GM18867 (cell line): ENCODE data around the gene MMP20.

Experiments
- ATAC-seq: cut with Tn5 transposase; IDR thresholded peaks from one replicate; pipeline ENCODE4 v1.9.1; 2021; ENCODE audit warnings: mild to moderate bottlenecking, moderate library complexity; ENCODE audit not compliant: unreplicated experiment

Gene MMP20

DNA sequence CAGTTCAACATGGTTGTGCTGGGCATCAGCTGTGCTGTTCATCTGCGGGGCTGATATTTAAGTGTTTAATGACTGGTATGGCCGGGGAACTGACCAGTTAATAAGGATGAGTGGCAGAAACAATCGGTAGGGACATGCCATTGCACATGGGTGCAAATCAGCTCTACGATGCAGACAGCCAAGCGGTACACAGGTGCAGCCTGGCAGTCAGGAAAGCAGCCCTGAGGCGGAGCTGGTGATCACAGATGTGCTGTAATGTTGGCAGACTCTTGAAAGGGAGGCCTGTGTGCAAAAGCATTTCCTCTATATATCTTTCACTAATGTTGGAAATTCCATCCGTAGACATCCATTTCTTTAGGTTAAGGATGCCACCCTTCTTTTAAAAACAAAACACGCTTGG is 1.1 kb downstream of the MMP20 start:
- no peak for ATAC-seq

DNA sequence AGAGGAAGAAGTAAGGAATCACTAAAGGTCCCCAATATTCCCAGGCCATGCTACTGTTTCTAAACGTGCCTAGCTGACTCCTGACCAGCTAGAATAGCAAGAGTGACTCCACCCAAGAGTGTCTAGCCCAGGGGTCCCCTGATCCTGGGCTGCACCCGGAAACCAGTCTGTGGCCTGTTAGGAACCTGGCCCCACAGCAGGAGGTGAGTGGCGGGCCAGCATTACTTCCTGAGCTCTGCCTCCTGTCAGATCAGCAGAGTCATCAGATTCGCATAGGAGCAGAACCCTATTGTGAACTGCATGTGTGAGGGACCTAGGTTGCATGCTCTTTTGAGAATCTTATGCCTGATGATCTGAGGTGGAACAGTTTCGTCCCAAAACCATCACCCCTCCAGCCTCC is 2.0 kb downstream of the MMP20 start:
- ATAC-seq, result no peak

DNA sequence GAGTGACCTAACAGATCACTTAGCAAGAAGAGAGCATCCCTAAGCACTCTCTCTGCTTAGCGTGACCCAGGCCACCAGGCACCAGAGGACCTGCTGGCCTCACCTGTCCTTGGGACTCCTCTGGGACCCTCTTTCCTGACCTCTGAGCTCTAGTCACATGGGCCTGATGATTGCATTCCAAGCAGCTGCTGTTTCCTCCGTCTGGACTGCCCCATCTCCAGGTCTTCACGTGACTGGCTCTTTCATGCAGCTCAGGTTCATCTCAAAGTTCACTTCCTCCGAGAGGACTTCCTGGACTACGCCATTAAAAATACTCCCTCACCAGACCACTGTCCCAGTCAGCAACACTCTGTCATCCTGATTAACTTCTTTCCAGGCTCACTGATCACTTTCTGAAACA is 2.9 kb downstream of the MMP20 start:
- no peak for ATAC-seq

DNA sequence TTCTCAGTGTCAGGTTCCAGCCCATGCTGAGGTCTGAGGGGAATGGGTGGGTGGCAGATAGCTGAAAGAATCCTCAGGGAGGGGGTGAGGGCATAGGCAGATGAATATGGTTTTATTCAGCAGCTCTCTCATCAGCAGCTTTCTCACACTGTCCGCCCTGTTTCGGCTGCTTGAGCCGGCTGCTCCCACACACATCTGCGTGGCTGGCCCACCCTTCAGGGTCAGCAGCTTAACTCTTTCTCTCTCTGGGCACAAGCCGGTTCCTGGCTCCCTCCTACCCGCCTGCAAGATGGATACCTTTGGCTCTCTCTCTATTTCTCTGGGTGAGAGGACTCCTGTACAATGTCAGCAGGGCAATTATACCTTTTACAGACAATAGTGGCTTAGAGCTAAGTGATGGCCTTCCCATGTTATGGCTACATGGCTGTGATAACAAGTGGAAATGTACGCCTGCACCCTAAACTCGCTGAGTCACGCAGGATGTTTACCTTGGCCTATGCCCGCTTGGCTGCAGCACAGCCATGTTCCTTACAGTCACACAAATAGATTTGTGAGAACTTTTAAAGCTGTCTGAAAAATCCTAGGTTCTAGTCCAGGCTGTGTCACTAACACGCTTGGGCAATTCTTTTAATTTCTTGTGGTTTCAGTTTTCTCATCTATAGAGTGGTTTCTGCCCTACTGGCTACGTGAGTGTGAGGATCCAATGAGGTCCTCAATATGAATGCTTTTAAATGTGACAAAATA is 4.1 kb downstream of the MMP20 start:
- ATAC-seq, result peak; percentile 94

DNA sequence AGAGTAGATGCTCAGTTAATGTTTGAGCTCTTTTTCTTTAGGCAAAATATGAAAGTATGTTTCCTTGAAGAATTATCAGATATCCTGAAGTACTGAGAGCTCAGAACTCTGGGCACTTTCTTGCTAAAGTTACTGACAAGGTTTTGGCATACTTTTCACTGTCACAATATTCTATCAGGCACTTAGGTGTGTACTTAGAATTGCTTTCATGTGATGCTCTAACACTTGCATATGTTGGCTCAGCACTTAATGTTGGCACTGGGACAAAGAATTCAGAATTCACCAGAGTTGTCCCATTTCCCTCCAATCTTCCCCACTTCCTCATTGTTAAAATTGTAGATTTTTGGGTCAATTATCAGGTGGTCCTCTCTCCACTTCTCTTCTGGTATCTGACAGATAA is 5.0 kb downstream of the MMP20 start:
- no peak for ATAC-seq

DNA sequence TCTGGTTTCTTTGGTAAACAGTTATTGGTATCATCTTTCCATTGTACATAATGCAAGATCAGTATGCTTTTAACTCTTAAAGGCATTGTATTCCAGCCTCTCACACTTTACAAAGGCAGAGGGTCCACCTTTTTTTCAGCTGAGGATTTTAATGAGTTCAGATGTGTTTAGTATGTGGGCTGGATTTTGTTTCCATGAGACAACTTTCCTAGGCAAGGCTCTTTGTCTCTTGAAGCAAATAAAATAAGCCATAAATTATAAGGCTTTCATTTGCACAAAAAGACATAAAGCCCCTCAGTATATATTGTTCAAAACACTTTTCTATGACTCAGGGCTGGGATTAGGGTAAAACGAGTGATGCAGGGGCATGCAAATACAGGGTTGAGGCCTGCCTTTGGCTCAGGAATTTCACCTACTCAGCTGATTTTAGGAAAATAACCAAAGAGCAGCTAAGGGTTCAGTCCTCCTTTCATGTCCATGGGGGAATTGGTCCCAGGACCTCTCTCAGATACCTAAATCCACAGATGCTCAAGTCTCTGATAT is 7.6 kb downstream of the MMP20 start:
- ATAC-seq, result no peak

DNA sequence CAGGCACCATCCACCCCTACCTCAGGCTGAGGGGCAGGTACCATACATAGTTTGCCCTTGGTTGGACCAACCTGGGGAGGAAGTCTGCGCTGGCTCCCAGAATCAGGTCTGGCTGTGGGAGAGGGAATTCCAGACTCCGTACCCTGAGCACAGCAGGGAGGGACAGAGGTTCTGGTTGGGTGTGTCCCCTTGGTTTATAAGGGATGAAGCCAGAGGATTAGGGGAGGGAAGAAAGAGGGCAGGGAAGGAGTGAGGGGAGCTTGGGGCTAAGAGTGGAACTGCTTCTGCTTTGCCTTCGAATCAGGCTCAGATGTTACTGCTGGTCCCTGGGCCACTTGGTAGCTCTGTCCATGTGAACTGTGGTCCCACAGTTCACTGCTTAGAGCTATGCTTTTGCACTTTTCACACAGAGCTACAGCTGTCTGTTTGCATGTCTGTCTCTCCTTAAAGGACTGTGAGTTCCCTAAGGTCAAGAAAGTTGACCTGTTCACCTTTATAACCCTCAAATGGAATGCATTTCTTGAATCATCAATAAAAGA is 9.2 kb downstream of the MMP20 start:
- ATAC-seq, result no peak

DNA sequence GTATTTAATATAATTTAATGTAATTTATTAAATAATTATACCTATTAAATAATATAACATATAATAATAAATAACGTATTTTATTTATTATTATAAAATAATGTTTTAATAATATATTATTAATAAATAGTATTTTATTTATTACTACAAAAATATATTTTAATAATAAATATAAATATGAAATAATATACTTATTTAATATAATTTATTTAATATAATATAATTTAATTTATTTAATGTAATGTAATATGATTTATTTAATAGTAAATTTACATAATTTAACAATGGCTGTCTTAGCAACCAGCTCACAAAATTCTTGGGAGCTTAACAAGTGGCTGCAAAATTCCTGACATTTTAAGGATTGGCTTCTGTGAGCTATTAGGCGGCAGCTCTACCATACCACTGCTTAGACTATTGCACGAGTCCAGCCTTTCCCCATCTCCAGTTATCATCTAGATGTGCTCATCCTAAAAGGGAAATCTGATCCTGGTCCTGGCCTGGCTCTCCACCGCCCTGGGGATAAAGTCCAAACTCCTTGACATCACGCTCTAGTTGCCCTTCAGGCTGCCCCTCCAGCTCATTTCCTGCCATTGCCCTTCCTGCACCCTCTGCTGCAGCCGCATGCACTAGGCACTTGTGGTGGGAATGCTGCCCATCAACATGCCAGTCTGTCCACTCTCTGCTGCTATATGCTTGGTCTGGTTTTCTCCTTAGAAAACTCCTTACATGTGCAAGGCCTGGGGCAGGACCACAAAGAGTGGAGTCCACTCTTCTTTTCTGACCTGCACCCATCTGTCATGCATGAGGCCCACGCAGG is 9.8 kb downstream of the MMP20 start:
- ATAC-seq, result no peak

DNA sequence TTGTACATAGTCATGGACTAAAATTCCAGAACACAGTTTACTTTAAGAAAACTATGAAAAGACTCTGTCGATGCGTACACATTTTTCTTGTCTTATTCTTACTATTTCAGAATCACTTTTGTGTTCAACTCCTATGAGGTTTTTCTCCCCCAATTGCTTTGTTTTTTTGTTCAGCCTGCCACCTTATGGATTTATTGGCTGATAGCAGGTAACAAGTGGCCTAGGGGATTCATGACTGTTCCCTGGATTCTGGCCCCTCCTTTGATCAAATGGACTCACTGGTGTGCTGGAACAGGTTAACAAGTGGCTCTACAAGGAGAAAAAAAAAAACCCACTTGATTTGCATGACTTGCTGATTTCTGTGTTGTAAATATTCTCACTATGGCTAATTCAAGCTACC is 10.6 kb downstream of the MMP20 start:
- no peak for ATAC-seq

DNA sequence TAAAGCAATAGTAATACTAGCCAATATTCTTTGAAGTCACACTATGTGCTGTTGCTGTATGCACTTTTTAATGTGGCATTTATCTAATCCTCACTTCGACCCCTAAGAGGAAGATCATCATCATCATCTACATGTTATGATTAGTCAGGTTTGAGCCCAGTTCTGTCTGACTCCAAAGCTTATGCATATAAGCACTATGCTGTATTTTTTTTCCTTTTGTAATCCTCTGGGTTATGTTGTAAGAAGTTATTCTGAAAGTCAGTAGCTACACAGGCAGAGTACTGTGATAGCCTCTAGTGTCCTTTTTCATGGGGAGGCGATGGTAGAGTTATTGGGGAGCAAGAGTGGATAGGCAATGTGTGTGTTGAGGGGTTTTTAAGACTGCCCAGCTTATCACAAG is 11.1 kb downstream of the MMP20 start:
- ATAC-seq, result no peak

DNA sequence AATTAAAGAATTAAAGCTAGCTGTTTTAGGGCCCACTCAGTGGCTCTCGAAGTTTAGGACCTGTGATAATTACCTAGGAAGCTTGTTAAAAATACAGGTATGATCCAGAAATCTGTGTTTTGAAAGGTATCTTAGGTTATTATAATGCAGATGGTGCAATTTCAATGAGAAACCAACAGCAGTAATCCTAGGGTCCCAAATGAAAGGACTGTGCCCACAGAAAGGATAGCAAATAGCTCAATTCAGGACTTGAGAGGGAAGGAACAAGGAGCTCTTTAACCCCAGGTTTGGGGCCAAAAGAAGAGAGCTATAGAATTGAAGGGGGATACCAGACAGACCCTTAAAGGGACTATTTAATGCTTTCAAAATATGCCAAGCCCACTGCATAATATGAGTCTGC is 11.7 kb downstream of the MMP20 start:
- ATAC-seq, result no peak

DNA sequence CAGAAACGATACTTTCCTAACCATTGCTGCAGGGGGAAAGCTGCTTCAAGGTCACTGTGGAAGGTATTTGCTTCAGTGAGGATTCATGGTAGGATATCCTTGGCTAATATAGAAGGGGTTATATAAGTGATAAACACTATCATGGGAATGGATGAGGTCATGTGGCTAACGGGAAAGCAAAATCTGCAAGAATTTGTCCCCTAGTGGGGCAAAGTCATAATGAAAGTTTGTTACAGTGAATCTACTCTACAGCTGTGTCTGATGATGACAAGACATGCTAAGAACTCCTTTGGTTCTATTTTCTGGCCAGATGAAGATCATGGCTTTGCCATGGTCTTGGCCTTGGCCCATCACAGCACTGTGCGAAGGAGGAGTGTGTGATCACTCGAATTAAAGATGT is 13.8 kb downstream of the MMP20 start:
- peak; percentile 51 for ATAC-seq

DNA sequence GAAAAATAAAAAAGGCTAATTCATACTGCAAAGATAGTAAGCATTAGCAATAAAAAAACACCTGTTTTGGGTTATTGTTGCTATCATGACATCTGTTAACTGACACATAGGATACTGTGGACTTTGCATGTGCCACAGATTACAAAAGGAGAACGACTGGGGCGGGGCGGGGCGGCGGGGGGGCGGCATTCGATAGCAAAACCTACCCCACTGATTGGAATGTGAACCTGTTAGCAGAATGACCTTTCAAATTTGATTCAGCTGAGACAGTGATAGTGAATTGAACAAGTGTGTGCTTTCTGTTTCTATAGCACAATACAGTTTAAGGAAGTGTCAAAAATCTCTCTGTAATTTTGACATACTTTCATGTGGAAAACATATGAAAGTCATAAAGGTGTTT is 14.9 kb downstream of the MMP20 start:
- ATAC-seq, result peak; percentile 61

DNA sequence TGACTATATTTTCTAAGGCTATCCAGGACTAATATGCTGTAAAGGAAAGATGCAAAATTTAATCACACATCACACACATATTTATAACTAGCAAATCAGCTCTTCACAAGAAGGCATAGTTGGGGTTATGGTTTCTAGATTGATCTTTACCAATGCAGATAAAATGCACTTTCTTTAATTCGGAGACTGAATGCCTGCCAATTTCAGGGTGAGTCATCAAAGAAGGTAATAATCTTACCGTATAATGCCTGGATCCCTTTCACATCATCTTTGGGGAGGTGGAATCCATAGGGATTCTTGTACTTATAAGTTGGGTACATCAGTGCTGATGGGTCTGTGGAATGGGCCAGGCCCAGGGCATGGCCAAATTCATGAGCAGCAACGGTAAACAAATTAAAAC is 16.4 kb downstream of the MMP20 start:
- no peak for ATAC-seq

DNA sequence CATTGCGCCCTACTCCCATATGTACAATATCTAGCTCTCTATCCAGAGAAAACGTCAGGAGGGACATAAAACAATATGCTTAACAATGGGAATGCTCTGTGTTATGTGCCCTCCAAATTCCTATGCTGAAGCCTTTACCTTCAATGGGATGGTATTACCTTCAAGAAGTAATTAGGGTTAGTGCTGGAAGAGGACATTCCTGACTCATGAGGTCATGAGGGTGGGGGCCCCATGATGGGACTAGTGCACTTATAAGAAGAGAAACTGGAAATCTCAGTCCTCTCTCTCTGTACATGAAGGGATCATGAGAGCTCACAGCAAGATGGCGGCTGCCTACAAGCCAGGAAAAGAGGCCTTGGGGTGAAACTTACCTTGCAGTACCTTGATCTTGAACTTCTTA is 20.3 kb downstream of the MMP20 start:
- ATAC-seq, result no peak

DNA sequence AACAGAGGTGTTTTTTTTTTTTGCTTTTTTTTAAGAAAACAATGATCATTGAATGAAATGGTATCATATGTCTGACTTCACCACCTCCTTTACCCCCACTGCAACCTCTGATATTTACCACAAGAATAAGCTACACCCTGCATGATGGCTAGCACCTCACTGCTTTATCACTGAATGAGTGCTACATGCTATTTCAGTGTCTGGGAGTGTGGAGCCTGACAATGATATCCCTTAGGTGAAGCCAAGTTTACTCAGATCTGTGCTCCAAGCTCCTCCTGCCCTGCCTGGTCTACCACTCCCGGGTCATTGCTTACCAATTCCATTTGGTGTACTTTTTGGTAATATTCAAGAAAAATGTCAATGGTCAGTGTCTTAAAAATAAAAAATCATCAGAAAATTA is 21.1 kb downstream of the MMP20 start:
- ATAC-seq, result no peak

DNA sequence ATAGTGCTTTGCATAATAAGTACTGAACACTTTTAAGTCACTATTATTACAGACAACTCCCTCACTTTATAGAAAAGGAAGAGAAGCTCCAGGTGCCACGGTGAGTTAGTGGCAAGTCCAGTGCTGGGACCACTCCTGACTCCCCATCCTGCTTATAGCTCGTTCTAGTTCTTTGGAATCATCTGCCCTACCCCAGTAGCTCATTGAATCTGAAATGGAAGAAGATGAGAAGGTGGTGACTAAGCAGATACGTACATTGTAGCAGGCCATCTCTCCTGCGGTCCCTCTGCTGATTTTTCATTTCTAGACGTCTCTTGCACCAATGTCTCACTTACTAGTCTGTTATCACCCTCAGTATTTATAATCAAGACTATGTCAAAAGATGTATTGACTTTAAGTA is 21.6 kb downstream of the MMP20 start:
- no peak for ATAC-seq

DNA sequence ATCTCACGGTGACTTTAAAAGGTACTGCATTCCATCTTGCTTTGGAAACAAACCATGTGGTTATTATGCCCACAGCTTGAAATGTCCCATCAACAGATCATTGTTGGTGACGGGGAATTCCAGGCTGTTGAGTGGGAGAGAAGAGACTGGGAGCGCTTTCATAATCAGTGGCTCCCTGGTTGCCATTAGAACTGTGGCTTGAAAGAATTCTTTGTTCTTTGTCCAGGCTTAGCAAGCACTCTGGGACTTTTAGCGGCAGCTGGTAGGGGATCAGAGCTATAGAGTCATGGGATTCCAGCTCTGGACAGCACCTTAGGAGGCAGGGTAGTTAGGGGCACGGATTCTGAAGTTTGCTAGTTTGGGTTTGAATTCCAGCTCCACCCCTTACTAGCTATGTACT is 22.0 kb downstream of the MMP20 start:
- ATAC-seq, result no peak

DNA sequence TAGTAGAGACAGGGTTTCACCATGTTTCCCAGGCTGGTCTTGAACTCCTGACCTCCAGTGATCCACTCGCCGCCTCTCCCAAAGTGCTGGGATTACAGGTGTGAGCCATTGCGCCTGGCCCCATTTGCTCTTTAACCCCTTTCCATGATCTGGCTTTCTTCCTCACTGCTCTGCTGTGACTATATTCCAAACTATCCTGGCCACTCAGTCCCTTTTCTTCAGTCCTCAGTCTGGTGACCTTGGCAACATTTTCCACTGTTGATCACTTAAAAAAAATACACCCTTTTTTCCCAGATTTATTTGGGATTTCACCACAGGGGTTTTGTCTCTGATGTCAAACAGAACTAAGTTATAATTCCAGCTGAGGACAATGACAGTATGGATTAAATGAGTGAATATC is 24.5 kb downstream of the MMP20 start:
- ATAC-seq, result no peak

DNA sequence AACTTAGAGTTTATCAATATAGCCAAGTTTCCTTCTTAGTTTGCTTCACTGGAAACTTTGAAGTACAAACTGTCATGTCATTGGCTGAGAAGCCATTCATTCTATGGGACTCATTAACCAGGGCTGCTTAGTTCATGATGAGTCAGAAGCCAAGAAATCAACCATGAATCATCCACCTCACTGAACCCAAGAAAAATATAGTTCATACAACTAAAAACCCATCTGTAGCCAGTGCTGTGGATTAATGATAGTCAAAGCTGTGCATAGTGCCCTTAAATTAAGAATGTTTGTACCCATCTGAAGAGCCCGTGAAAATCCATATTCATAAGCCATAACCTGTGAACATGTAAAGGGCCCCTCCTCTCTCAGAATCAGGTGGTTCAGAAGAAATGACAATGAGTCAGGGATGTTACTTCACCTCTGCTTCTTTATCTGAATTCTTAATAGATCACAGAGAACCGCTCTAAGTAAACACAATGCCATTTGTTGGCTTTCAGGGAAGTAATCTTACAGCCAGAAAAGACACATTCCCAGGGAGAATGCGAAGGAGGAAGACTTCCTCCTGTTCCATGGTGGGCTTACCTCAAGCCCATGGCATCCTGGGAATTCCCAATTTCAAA is 25.4 kb downstream of the MMP20 start:
- peak; percentile 91 for ATAC-seq

DNA sequence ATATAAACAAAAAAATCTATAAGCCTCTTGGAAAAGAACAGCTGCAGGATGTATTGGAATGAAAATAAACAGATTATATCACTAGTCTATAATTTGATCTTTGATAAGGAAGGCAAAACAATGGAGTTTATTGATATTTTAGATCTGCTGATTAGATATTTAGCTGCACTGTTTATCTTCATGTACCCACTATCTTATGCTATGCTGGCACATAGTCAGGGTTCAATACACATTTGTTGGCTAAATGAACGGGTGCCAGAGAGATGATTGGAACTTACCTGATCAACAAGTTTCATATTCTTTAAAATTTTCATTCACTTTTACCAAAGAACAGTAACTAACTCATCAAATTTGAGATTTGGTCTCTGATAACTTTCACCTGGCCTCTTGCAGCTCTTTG is 26.9 kb downstream of the MMP20 start:
- no peak for ATAC-seq

DNA sequence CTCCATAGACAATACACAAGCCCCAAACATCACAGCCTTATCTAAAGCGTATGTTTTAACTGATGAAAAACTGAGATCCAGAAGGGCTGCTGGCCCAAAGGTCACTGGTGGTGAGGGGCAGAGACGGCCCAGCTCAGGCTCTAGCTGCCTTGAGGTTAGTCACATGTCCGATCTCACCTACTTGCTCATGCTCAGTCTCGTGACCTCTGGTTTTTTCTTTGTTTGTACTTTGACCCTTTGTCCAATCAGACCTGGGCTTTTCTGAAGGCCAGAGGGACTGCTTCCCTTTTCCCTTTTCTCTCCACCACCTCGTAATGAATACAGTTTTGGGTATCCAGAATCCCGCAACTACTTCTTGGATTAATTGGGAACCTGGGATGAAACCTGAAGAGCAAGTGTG is 28.6 kb downstream of the MMP20 start:
- ATAC-seq, result no peak
